HL-60 (cell line): ENCODE results near the gene TTLL7.
"Not testable (repeated sequence)": the region's sequence is repeated elsewhere in the genome, so short reads cannot be mapped to it uniquely, and the experiment has no call there.

Experiments used
- DNase-seq, 2 experiments: peaks; one replicate each; pipeline ENCODE4 v3.0.0-alpha.2; 2010 to 2020; ENCODE audit warnings: low read depth in 1 of 2, low spot score in 1 of 2
- H3K27ac ChIP-seq: fragments of 250-450 bp; sonication (Bioruptor Pico); replicated peaks from 2 replicates; pipeline ENCODE4 v1.5.1; 2020; ENCODE audit warnings: mild to moderate bottlenecking, moderate library complexity
- H3K27me3 ChIP-seq: fragments of 250-450 bp; sonication (Bioruptor Pico); 2 replicates; pipeline ENCODE4 v1.5.1; 2021; ENCODE audit warnings: mild to moderate bottlenecking, moderate library complexity; ENCODE audit not compliant: insufficient read depth, poor library complexity, severe bottlenecking
- H3K4me3 ChIP-seq: replicated peaks from 2 replicates; pipeline ENCODE4 v1.5.1; 2011; ENCODE audit warnings: mild to moderate bottlenecking, control low read depth, low read length; ENCODE audit not compliant: insufficient read depth
- GABPA ChIP-seq: IDR thresholded peaks from 2 replicates; pipeline ENCODE4 v1.6.1; 2012; ENCODE audit warnings: low read depth
- POLR2AphosphoS5 ChIP-seq: IDR thresholded peaks from 2 replicates; pipeline ENCODE4 v1.6.1; 2012; ENCODE audit warnings: low read depth
- REST ChIP-seq: IDR thresholded peaks from 2 replicates; pipeline ENCODE4 v1.6.1; 2012; ENCODE audit warnings: low read depth; ENCODE audit not compliant: insufficient replicate concordance
- SPI1 ChIP-seq: IDR thresholded peaks from 2 replicates; pipeline ENCODE4 v1.6.1; 2012; ENCODE audit warnings: low read depth, mild to moderate bottlenecking, borderline replicate concordance
- TF ChIP-seq, protein P1 (sequence below): IDR thresholded peaks from one replicate; pipeline ENCODE4 v1.5.1; 2011; ENCODE audit warnings: low read length, control low read depth, inconsistent platforms; ENCODE audit not compliant: insufficient read depth

The TTLL7 gene

DNA sequence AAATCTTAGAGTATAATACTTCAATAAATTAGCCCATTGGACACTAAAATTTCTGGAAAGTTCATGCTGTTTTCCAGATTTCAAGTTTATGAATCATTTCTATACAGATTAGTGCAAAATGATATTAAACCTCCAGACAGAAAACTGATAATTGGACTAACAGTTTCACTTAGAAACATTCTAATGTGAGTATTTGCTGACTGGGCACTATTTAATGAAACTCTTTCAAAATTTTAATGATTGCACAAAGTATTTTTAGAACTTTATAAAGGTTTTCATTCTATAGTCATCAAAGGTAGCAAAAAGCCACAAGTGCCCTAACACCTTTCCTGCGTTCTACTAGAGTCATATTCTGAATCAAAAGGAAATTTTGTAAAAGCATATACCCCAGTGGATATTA is 81.0 kb downstream of the TTLL7 start:
- TF ChIP-seq, protein P1, sequence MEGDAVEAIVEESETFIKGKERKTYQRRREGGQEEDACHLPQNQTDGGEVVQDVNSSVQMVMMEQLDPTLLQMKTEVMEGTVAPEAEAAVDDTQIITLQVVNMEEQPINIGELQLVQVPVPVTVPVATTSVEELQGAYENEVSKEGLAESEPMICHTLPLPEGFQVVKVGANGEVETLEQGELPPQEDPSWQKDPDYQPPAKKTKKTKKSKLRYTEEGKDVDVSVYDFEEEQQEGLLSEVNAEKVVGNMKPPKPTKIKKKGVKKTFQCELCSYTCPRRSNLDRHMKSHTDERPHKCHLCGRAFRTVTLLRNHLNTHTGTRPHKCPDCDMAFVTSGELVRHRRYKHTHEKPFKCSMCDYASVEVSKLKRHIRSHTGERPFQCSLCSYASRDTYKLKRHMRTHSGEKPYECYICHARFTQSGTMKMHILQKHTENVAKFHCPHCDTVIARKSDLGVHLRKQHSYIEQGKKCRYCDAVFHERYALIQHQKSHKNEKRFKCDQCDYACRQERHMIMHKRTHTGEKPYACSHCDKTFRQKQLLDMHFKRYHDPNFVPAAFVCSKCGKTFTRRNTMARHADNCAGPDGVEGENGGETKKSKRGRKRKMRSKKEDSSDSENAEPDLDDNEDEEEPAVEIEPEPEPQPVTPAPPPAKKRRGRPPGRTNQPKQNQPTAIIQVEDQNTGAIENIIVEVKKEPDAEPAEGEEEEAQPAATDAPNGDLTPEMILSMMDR = no peak
- TF ChIP-seq REST = no peak
- no peak for TF ChIP-seq POLR2AphosphoS5
- TF ChIP-seq SPI1 = no peak
- TF ChIP-seq GABPA = no peak
- Histone ChIP-seq H3K27me3 (no peaks in the 10 kb centered on the region), H3K4me3 (no peak overlapping the region), H3K27ac (no peak overlapping the region)
- DNase-seq = no peak

DNA sequence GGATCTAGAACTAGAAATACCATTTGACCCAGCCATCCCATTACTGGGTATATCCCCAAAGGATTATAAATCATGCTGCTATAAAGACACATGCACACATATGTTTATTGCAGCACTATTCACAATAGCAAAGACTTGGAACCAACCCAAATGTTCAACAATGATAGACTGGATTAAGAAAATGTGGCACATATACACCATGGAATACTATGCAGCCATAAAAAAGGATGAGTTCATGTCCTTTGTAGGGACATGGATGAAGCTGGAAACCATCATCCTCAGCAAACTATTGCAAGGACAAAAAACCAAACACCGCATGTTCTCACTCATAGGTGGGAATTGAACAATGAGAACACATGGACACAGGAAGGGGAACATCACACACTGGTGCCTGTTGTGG is 82.8 kb downstream of the TTLL7 start:
- not testable (repeated sequence) for H3K27me3 ChIP-seq, H3K4me3 ChIP-seq, H3K27ac ChIP-seq, DNase-seq

DNA sequence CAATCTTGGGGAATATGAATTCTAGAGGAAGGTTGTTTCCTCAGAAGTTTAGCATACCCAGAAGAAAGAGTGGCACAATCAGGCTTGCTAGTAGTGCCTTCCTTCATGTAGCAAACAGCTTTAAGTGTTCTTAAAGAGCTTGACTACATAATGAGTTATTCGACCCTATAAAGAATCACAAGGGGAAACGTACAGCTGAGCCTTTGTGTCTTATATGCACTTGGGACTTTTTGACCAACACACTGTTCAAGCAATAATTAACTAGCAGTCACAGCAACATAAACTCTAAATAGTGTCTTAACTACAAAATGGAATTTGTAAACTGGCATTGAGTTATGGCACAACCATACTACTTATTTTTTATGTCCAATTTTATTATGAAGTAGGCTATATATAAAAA is 86.1 kb downstream of the TTLL7 start:
- Histone ChIP-seq H3K4me3 (no peak overlapping the region), H3K27me3 (peaks cover 6% of the 10 kb centered on the region), H3K27ac (no peak overlapping the region)
- TF ChIP-seq, protein P1 = no peak
- TF ChIP-seq POLR2AphosphoS5 (no peak), SPI1 (no peak), GABPA (no peak), REST (no peak)
- DNase-seq = no peak

- Histone ChIP-seq H3K27ac (no peak overlapping the region), H3K4me3 (no peak overlapping the region), H3K27me3 (peaks cover 12% of the 10 kb centered on the region)
- DNase-seq = no peak
- TF ChIP-seq, protein P1 = no peak
- TF ChIP-seq REST (no peak), GABPA (no peak), POLR2AphosphoS5 (no peak), SPI1 (no peak)
These were observed 88.5 kb downstream of the TTLL7 start for GRCh38 chr1:83910461-83910860.
